Left ventricle myocardium superior (tissue), 1 donor: ENCODE results near the gene LEPR. TPM values are rescaled to one million over a fixed set of nuclear protein-coding genes. Genes with fewer than 3 reads are reported as not detected.
A peak's percentile ranks its signal among the peaks of the same experiment; 100 is the strongest.
"Not testable (repeated sequence)": the region's sequence is repeated elsewhere in the genome, so short reads cannot be mapped to it uniquely, and the experiment has no call there.

Experiments
- ATAC-seq: fragments of 200-7000 bp; cut with Tn5 transposase; one replicate; pipeline ENCODE4 v1.9.1; 2020; ENCODE audit warnings: mild to moderate bottlenecking, moderate library complexity
- DNase-seq: peaks from one replicate; pipeline ENCODE4 v3.0.0-alpha.2; 2020
- intact Hi-C: fragments of 100-400 bp; cut with micrococcal nuclease; formaldehyde crosslinking; loops from one replicate; pipeline ENCODE4 v1.11.0; 2022
- total RNA-seq: library from RNA; stranded (reverse); fragmentation: NEBNext Ultra II Directional; extraction: Animal tissue kit (Norgen Biotek cat#: 25700); gene quantifications from one replicate; pipeline ENCODE4 v1.2.1, GENCODE V29; 2021
- donor health status: DM: no; HTN: yes; CAD: no; lungs with severe emphysema.

Gene LEPR
- total RNA-seq, 1 donor from 2014 or later = 4.4 TPM

- DNase-seq, ATAC-seq, intact Hi-C loops: not testable (repeated sequence)
Observed at GRCh38 chr1:65465837-65466236, 45.4 kb downstream of the LEPR start.

- ATAC-seq (no peak), DNase-seq (no peak)
- intact Hi-C loops = no loop called here
Observed at GRCh38 chr1:65467536-65467935, 47.1 kb downstream of the LEPR start.

GRCh38 chr1:65469126-65469888, 48.8 kb downstream of the LEPR start:
- DNase-seq = no peak
- no peak for ATAC-seq
- intact Hi-C loops = no loop called here

GRCh38 chr1:65469889-65470340, 49.4 kb downstream of the LEPR start:
- peak; percentile 43 for ATAC-seq
- no peak for DNase-seq
- intact Hi-C loops = no loop called here

Other genes with a start within 250 kb of the LEPR start
- gene DNAJC6, start 111.1 kb upstream of the LEPR start, total RNA-seq = 3.6 TPM
- gene LEPROT, start within 50 bp of the LEPR start, total RNA-seq = 49.0 TPM